ENCODE results near the gene QPRT.

QPRT gene

DNA sequence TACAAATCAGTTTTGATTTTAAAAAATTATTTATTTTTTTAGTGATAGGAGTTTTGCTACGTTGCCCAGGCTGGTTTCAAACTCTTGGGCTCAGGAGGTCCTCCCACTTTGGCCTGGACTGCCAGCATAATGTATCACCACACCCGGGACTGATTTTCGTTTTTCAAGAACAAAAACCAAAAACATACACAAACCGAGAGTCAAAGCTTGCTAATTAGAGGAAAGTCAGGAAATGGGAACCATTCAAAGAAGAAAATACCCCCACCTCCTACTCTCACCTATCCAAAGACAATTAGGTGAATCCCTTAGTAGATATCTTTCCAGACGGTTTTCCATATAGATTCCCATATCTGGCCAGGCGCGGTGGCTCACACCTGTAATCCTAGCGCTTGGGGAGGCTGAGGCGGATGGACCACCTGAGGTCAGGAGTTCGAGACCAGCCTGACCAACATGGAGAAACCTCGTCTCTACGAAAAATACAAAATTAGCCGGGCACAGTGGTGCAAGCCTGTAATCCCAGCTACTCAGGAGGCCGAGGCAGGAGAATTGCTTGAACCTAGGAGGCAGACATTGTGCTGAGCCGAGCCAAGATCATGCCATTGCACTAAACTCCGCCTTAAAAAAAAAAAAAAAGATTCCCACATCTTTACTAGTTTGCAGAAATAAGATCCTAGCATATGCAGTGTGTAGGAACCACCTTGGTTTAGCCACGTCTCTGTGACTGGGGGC lies 16.8 kb upstream of the QPRT start:
- Mint-ChIP-seq H3K27me3 (ENCODE audit: low read depth) (no peaks in the 10 kb centered on the region), H3K27ac (peak overlapping the region in 1 of 3 experiments; percentile 37), H3K4me1 (peaks cover 20% of the 10 kb centered on the region), H3K4me3 (no peak overlapping the region), H3K9me3 (no peaks in the 10 kb centered on the region), H3K36me3 (ENCODE audit: low read depth) (no peaks in the 10 kb centered on the region)
- TF ChIP-seq, protein P1, sequence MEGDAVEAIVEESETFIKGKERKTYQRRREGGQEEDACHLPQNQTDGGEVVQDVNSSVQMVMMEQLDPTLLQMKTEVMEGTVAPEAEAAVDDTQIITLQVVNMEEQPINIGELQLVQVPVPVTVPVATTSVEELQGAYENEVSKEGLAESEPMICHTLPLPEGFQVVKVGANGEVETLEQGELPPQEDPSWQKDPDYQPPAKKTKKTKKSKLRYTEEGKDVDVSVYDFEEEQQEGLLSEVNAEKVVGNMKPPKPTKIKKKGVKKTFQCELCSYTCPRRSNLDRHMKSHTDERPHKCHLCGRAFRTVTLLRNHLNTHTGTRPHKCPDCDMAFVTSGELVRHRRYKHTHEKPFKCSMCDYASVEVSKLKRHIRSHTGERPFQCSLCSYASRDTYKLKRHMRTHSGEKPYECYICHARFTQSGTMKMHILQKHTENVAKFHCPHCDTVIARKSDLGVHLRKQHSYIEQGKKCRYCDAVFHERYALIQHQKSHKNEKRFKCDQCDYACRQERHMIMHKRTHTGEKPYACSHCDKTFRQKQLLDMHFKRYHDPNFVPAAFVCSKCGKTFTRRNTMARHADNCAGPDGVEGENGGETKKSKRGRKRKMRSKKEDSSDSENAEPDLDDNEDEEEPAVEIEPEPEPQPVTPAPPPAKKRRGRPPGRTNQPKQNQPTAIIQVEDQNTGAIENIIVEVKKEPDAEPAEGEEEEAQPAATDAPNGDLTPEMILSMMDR (IDR thresholded peaks at IDR 0.05; ENCODE audit: unreplicated experiment in 3 of 3), result no peak

DNA sequence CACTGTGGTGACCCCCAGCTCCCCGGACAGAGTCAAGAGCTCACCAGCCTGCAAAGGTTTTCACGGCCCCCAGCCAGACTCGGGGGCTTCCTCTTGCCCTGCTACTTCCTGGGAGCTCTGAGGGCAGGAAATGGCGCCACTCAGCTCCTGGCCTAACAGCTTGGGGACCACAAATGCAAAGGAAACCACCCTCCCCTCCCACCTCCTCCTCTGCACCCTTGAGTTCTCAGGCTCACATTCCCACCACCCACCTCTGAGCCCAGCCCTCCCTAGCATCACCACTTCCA lies 16.3 kb upstream of the QPRT start:
- peaks cover 22% of the 10 kb centered on the region for H3K4me1 Mint-ChIP-seq
- H3K36me3 Mint-ChIP-seq (ENCODE audit: low read depth), result no peaks in the 10 kb centered on the region
- peak overlapping the region in 1 of 3 experiments; percentile 37 for H3K27ac Mint-ChIP-seq
- TF ChIP-seq, protein P1 (IDR thresholded peaks at IDR 0.05; ENCODE audit: unreplicated experiment in 3 of 3), result no peak
- no peak overlapping the region for H3K4me3 Mint-ChIP-seq
- no peaks in the 10 kb centered on the region for H3K9me3 Mint-ChIP-seq
- no peaks in the 10 kb centered on the region for H3K27me3 Mint-ChIP-seq (ENCODE audit: low read depth)

- TF ChIP-seq, protein P1 (IDR thresholded peaks at IDR 0.05; ENCODE audit: unreplicated experiment in 3 of 3), result no peak
- Mint-ChIP-seq H3K27me3 (ENCODE audit: low read depth) (no peaks in the 10 kb centered on the region), H3K9me3 (no peaks in the 10 kb centered on the region), H3K4me1 (peaks cover 22% of the 10 kb centered on the region), H3K4me3 (no peak within 1 kb of the TSS), H3K27ac (peak within 1 kb of the TSS; percentile 51 to 74 (median 63)), H3K36me3 (ENCODE audit: low read depth) (no peaks in the 10 kb centered on the region)
Measured at GRCh38 chr16:29663016-29663806, 15.8 kb upstream of the QPRT start, which contains the start of gene SPN. Gene SPN, plus strand, starts transcription at chr16:29663247. Its CDS starts 482 bp downstream, at chr16:29663729.

- Mint-ChIP-seq H3K9me3 (no peaks in the 10 kb centered on the region), H3K4me1 (peaks cover 22% of the 10 kb centered on the region), H3K27me3 (ENCODE audit: low read depth) (no peaks in the 10 kb centered on the region), H3K36me3 (ENCODE audit: low read depth) (no peaks in the 10 kb centered on the region), H3K4me3 (no peak overlapping the region), H3K27ac (peak overlapping the region; percentile 51 to 74 (median 63))
- TF ChIP-seq, protein P1 (IDR thresholded peaks at IDR 0.05; ENCODE audit: unreplicated experiment in 3 of 3), result no peak
Measured at GRCh38 chr16:29663807-29664090, 15.2 kb upstream of the QPRT start.

DNA sequence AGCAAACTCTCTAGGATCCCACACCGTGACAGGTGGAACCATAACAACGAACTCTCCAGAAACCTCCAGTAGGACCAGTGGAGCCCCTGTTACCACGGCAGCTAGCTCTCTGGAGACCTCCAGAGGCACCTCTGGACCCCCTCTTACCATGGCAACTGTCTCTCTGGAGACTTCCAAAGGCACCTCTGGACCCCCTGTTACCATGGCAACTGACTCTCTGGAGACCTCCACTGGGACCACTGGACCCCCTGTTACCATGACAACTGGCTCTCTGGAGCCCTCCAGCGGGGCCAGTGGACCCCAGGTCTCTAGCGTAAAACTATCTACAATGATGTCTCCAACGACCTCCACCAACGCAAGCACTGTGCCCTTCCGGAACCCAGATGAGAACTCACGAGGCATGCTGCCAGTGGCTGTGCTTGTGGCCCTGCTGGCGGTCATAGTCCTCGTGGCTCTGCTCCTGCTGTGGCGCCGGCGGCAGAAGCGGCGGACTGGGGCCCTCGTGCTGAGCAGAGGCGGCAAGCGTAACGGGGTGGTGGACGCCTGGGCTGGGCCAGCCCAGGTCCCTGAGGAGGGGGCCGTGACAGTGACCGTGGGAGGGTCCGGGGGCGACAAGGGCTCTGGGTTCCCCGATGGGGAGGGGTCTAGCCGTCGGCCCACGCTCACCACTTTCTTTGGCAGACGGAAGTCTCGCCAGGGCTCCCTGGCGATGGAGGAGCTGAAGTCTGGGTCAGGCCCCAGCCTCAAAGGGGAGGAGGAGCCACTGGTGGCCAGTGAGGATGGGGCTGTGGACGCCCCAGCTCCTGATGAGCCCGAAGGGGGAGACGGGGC lies 14.7 kb upstream of the QPRT start:
- peaks cover 22% of the 10 kb centered on the region for H3K4me1 Mint-ChIP-seq
- H3K4me3 Mint-ChIP-seq, result no peak overlapping the region
- peak overlapping the region; percentile 51 to 74 (median 63) for H3K27ac Mint-ChIP-seq
- H3K36me3 Mint-ChIP-seq (ENCODE audit: low read depth), result no peaks in the 10 kb centered on the region
- H3K9me3 Mint-ChIP-seq, result no peaks in the 10 kb centered on the region
- H3K27me3 Mint-ChIP-seq (ENCODE audit: low read depth), result no peaks in the 10 kb centered on the region
- TF ChIP-seq, protein P1 (IDR thresholded peaks at IDR 0.05; ENCODE audit: unreplicated experiment in 3 of 3), result no peak

All from nephron (organoid).